Cortex of kidney (tissue), 1 donor: ENCODE results near the gene AFG1L.
"Not testable (repeated sequence)": the region's sequence is repeated elsewhere in the genome, so short reads cannot be mapped to it uniquely, and the experiment has no call there.

Experiments
- DNase-seq: peaks from one replicate; lab custom pipeline; 2025; lab: John Stamatoyannopoulos, UW

The AFG1L gene

DNA sequence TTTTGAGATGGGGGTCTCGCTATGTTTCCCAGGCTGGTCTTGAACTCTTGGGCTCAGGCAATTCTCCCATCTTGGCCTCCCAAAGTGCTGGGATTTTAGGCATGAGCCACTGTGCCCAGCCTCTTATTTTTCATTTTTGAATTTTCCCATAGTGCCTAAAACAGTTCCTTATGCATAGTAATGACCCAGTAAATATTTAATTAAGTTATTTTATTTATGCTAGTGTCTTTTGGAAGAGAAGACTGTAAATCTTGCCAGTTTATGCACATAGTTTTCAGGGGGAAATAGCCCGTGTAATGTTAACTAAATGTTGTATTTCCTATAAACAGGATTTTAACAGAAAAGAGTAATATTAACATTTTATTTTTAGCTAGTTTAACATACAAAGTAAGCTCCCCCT lies 60.3 kb downstream of the AFG1L start:
- DNase-seq = no peak

DNA sequence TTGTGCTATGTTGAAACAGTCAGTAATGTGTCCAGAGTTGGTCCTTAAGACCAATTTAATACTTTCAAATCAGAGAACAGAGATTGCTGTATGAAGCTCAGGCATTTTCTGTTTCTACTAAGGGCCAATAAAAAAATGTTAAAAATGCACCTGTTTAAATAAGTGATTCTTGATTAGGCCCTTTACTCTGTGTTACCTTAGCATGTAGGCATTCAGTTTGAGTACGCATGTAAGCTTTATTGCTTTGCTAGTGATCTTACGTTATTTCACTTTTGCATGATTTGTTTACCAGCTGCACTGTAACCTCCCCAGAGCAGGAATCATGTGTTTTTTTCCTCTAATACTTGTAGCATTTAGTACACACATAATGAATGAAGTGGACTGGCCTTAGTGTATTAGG lies 61.0 kb downstream of the AFG1L start:
- DNase-seq = no peak

GRCh38 chr6:108359901-108360882 lies 65.3 kb downstream of the AFG1L start:
- DNase-seq = no peak

GRCh38 chr6:108360919-108361311 lies 66.1 kb downstream of the AFG1L start:
- DNase-seq = no peak

GRCh38 chr6:108361312-108361932 lies 66.6 kb downstream of the AFG1L start:
- DNase-seq = no peak

DNA sequence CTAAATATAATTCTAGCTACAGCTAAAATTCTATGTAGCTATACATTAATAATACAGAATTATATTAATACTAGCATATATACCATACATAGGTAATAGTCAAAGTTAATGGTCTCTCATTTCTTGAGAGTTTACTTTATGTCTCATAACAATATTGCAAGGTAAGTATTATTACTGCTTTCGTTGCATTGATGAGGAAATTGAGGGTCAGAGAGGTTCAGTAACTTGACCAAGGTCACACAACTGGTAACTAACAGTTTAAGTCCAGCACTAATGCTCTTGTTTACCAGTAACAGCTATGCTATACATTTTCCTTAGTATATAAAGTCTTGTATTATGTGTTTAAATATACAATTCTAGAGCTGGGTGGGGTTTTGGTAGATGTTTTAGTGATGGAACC lies 67.6 kb downstream of the AFG1L start:
- no peak for DNase-seq

DNA sequence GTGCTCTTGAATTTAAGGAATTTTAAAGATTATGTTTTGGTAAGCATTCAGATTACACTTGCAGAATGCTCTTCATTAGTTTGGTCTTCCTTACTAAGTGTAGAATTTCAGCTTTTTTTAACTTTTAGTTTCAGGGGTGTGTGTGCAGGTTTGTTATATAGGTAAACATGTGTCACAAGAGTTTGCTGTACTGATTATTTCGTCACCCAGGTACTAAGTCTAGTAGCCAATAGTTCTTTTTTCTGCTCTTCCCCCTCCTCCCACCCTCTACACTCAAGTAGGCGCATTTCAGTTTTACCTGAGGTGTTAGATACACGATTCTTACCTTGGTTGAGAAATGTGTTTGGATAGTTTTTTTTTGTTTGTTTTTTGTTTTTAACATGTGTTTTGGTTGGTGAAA lies 68.3 kb downstream of the AFG1L start:
- DNase-seq = no peak

- no peak for DNase-seq
These were observed 69.0 kb downstream of the AFG1L start for GRCh38 chr6:108363889-108364313.

DNA sequence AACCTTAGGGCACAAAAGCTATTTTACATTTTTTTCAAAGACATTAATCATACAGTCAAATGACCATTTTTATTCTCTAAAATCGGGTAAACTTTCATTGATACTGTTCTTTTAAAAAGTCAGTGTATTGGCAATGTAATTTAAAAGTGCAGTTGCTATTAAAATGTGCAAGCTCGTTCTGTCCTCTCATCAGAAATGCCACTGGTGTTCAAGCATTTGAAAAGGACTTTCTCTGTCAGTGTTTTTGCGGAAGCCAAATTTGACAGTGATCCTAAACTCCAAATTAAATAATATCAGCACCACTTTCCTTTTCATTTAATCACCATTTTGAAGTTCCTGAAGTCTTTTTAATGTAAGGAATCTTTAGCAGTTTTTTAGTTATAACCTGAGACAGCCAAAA lies 69.6 kb downstream of the AFG1L start:
- no peak for DNase-seq

- no peak for DNase-seq
These were observed 70.6 kb downstream of the AFG1L start for GRCh38 chr6:108365478-108365877.

GRCh38 chr6:108366236-108366635 lies 71.4 kb downstream of the AFG1L start:
- DNase-seq = no peak

GRCh38 chr6:108368431-108369030 lies 73.7 kb downstream of the AFG1L start:
- no peak for DNase-seq

GRCh38 chr6:108380876-108381275 lies 86.0 kb downstream of the AFG1L start:
- no peak for DNase-seq

DNA sequence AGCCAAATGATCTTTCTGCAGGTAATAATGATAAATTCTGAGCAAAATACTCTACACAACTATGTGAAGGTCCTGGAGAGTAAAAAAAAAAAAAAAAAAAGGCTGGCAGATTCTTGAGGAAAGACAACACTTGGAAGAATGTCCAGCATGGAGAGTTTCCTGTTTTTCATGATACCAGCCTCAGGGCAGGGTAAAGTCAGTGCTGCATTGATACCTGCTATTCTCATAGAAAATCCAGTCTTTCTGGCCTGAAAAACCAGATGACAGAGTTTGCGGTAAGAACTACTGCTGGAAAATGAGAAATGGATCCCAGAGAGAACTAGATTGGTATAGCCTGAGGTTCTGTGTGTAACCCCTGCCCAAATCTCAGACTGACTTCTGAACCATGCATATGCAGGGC lies 89.1 kb downstream of the AFG1L start:
- no peak for DNase-seq

DNA sequence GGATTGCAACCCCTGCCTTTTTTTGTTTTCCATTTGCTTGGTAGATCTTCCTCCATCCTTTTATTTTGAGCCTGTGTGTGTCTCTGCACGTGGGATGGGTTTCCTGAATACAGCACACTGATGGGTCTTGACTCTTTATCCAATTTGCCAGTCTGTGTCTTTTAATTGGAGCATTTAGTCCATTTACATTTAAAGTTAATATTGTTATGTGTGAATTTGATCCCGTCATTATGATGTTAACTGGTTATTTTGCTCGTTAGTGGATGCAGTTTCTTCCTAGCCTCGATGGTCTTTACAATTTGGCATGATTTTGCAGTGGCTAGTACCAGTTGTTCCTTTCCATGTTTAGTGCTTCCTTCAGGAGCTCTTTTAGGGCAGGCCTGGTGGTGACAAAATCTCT lies 94.3 kb downstream of the AFG1L start:
- not testable (repeated sequence) for DNase-seq

- no peak for DNase-seq
These were observed 100.4 kb downstream of the AFG1L start for GRCh38 chr6:108395297-108395696.

DNA sequence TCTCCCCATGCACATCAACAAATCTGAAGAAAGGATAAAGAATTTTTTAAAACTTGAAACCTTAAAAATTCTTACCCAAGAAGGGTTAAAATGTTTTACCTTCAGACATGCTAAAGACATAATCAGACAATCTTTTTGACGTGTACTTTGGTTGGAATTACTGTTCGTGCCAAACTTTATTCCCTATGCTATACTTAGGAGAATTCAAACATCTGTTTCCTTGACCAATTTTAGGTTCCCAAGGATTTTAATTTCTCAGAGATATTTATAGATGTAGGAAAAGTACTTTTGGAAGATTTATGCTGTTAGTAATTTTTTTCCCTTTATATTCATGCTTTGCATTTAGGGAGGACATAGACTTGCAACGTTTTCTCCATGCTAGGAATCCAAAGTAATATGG lies 108.4 kb downstream of the AFG1L start:
- DNase-seq = no peak

DNA sequence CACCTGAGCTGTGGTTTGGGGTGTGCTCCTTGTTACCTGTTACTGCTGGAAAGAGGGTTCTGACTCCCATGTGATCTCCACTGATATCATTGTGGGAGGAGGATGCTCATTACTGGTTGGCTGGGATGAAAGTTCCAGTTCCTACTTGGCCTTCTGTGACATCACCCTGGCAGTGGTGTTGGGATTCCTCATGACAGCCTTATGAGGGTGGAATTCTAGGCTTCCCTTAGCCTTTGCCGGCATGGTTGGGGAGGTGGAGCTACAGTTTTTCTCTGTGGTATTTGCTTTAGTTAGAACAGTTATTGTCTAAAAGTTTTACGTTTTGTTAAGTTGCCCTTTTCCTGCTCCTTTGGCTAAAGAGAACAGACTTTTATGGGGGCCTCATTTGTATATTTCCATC lies 112.1 kb downstream of the AFG1L start:
- no peak for DNase-seq

DNA sequence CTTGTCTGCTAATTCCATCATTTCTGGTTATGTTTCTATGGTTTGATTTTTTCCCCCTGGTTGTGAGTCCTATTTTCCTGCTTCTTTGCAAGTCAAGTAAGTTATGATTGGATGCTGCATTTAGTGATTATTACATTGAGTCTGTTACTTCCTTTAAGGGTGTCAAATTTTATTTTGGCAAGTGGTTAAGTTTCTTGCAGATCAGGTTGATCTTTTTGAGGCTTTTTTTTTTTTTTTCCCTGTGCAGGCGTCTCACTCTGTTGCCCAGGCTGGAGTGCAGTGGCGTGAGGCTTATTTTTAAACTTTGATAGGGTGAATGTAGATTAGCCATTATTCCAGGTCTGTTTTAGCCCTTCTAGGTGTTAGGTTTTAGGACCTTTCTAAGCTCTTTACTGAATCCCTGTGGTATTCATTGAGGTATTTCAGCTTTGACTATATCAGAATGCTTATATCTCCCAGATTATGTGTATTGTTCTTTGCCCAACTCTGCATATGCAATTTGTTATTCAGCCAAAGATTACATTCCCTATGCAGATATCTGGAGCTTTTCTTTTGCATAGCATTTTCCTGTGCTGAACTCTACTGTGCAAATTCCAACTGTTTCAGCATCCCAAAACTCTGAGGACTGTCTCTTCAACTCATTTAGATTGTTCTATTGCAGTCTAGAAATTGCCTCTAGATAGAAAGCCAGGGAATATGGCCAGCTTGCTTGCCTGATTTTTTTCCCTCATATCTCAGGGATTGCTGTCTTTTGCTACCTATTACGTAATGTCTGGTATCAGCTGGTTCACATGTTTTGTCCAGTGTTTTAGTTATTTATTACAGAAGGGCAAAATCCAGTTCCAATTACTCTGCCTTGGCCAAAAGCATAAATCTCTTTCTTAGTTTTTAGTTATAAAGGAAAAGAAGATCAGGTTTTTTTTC lies 113.3 kb downstream of the AFG1L start:
- DNase-seq = no peak

DNA sequence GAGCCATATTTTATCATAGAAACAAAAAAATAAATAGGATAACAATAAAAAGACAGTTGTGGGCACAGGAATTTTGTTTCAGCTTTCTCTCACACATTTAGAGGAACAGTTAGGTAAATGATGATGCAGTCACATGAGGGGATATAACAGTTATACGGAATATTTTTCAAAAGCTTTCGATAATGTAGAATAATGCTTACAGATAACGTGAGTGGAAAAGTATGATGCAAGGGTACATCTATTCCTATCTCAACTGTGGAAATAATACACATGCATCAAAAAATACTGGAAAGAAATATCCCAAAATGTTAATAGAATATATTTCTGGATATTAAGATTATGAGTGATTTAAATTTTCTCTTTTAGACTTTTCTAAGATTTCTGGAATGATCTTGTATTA lies 114.0 kb downstream of the AFG1L start:
- DNase-seq = no peak

GRCh38 chr6:108416047-108416833 lies 121.4 kb downstream of the AFG1L start:
- not testable (repeated sequence) for DNase-seq
